ENCODE results near the gene TGFBR1. TPM values are rescaled to one million over a fixed set of nuclear protein-coding genes. Genes with fewer than 3 reads are reported as not detected.
"Not testable (repeated sequence)": the region's sequence is repeated elsewhere in the genome, so short reads cannot be mapped to it uniquely, and the experiment has no call there.

TGFBR1 gene
- total and polyA plus RNA-seq, 2 donors (not counting 1 experiment from before 2014, with no cell fraction given): 78.5 to 79.1 TPM

DNA sequence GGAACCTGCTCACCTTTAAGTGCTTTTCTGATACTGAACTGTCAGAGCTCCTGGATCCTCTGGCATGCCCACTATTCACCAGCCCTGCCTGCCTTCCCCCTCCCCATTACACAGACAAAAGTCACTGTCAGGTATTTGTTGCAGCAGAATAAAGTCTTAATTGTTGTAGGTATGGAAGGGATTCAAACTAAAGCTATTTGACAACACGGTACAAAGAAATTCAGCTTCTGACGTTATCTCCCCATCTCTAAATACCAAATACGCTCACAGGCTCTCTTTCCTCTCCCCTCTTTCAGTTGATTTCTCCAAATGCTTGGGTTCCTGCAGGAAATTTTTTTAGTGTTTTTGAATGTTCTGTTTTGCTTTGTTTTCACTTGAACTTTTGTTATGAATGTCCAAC, 9.3 kb upstream of the TGFBR1 start:
- Histone ChIP-seq H3K27me3 (ENCODE audit: control insufficient read depth, insufficient read depth, low read length) (peaks cover 5% of the 10 kb centered on the region), H3K4me3 (replicated peaks in 1 of 4; ENCODE audit: control extremely low read depth in 1 of 4, insufficient read depth in 1 of 4, low read depth in 3 of 4, low read length in 4 of 4) (no peak overlapping the region), H3K36me3 (ENCODE audit: control insufficient read depth, insufficient read depth, low read length) (no peaks in the 10 kb centered on the region), H3K79me2 (ENCODE audit: control insufficient read depth, insufficient read depth, low read length) (no peaks in the 10 kb centered on the region), H3K9ac (ENCODE audit: insufficient read depth, low read length) (no peak overlapping the region), H3K4me2 (ENCODE audit: extremely low read depth, insufficient read depth, low read length) (no peak overlapping the region), H3K4me1 (ENCODE audit: control insufficient read depth, extremely low read depth, insufficient read depth, low read length) (no peaks in the 10 kb centered on the region), H2AFZ (ENCODE audit: low read length) (no peak overlapping the region), H3K9me3 (ENCODE audit: control insufficient read depth, insufficient read depth, low read depth, low read length) (no peaks in the 10 kb centered on the region), H4K20me1 (ENCODE audit: control insufficient read depth, extremely low read depth, insufficient read depth, low read length) (no peaks in the 10 kb centered on the region), H3K27ac (ENCODE audit: insufficient read depth, low read length) (no peak overlapping the region)
- TF ChIP-seq EZH2 (IDR thresholded peaks at IDR 0.05; ENCODE audit: low read length, missing control alignments): no peak
- TF ChIP-seq, protein P1, sequence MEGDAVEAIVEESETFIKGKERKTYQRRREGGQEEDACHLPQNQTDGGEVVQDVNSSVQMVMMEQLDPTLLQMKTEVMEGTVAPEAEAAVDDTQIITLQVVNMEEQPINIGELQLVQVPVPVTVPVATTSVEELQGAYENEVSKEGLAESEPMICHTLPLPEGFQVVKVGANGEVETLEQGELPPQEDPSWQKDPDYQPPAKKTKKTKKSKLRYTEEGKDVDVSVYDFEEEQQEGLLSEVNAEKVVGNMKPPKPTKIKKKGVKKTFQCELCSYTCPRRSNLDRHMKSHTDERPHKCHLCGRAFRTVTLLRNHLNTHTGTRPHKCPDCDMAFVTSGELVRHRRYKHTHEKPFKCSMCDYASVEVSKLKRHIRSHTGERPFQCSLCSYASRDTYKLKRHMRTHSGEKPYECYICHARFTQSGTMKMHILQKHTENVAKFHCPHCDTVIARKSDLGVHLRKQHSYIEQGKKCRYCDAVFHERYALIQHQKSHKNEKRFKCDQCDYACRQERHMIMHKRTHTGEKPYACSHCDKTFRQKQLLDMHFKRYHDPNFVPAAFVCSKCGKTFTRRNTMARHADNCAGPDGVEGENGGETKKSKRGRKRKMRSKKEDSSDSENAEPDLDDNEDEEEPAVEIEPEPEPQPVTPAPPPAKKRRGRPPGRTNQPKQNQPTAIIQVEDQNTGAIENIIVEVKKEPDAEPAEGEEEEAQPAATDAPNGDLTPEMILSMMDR (conservative IDR thresholded peaks at IDR 0.05 in 1 of 2, IDR thresholded peaks at IDR 0.05 in 1 of 2; ENCODE audit: low read depth in 1 of 2, low read length in 2 of 2): no peak
- DNase-seq (ENCODE audit: low read depth in 2 of 2): no peak

DNA sequence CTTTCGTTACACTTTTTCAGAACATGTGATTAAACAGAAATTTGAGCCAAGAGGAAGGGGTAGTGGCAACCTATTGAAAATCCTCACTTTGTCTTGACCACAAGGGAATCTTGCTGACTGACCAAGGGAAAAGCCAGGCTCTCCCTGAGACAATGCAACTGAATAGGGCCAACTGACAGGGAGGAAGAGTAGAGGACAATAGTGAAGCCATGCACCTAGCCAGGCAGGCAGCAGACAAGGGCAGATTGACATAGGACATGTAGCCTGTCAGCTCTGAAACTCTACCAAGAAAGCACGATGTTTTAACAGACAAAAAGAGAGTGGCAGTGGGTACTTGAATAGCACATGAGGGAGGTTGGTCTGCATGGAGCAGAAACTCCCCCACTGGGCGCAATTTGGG, 8.5 kb upstream of the TGFBR1 start:
- H3K4me1 ChIP-seq (ENCODE audit: control insufficient read depth, extremely low read depth, insufficient read depth, low read length): no peaks in the 10 kb centered on the region
- no peaks in the 10 kb centered on the region for H3K36me3 ChIP-seq (ENCODE audit: control insufficient read depth, insufficient read depth, low read length)
- H2AFZ ChIP-seq (ENCODE audit: low read length): no peak overlapping the region
- no peak overlapping the region for H3K27ac ChIP-seq (ENCODE audit: insufficient read depth, low read length)
- H3K27me3 ChIP-seq (ENCODE audit: control insufficient read depth, insufficient read depth, low read length): peaks cover 5% of the 10 kb centered on the region
- no peak for DNase-seq (ENCODE audit: low read depth in 2 of 2)
- H3K9me3 ChIP-seq (ENCODE audit: control insufficient read depth, insufficient read depth, low read depth, low read length): no peaks in the 10 kb centered on the region
- H3K9ac ChIP-seq (ENCODE audit: insufficient read depth, low read length): no peak overlapping the region
- no peak for TF ChIP-seq EZH2 (IDR thresholded peaks at IDR 0.05; ENCODE audit: low read length, missing control alignments)
- TF ChIP-seq, protein P1 (conservative IDR thresholded peaks at IDR 0.05 in 1 of 2, IDR thresholded peaks at IDR 0.05 in 1 of 2; ENCODE audit: low read depth in 1 of 2, low read length in 2 of 2): no peak
- H4K20me1 ChIP-seq (ENCODE audit: control insufficient read depth, extremely low read depth, insufficient read depth, low read length): no peaks in the 10 kb centered on the region
- no peaks in the 10 kb centered on the region for H3K79me2 ChIP-seq (ENCODE audit: control insufficient read depth, insufficient read depth, low read length)
- no peak overlapping the region for H3K4me3 ChIP-seq (replicated peaks in 1 of 4; ENCODE audit: control extremely low read depth in 1 of 4, insufficient read depth in 1 of 4, low read depth in 3 of 4, low read length in 4 of 4)
- no peak overlapping the region for H3K4me2 ChIP-seq (ENCODE audit: extremely low read depth, insufficient read depth, low read length)

DNA sequence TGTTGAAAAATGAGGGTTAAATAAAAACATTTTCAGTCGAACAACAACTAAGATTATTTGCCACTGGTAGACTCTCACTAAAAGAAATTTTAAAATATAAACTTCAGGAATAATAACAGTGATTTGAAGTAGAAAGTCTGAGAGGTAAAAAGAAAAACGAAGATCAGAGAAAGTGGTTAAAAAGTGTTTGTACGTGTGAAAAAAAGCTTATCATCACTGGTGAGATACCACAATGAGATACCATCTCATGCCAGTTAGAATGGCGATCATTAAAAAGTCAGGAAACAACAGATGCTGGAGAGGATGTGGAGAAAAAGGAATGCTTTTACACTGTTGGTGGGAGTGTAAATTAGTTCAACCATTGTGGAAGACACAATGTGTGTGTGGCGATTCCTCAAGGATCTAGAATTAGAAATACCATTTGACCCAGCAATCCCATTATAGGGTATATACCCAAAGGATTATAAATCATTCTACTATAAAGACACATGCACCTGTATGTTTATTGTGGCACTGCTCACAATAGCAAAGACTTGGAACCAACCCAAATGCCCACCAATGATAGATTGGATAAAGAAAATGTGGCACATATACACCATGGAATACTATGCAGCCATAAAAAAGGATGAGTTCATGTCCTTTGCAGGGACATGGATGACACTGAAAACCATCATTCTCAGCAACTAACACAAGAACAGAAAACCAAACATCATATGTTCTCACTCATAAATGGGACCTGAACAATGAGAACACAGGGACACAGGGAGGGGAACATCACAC, 4.9 kb upstream of the TGFBR1 start:
- H4K20me1 ChIP-seq (ENCODE audit: control insufficient read depth, extremely low read depth, insufficient read depth, low read length); DNase-seq (ENCODE audit: low read depth in 2 of 2); H3K27ac ChIP-seq (ENCODE audit: insufficient read depth, low read length); H3K36me3 ChIP-seq (ENCODE audit: control insufficient read depth, insufficient read depth, low read length); H3K4me1 ChIP-seq (ENCODE audit: control insufficient read depth, extremely low read depth, insufficient read depth, low read length); H3K4me3 ChIP-seq (replicated peaks in 1 of 4; ENCODE audit: control extremely low read depth in 1 of 4, insufficient read depth in 1 of 4, low read depth in 3 of 4, low read length in 4 of 4); H3K79me2 ChIP-seq (ENCODE audit: control insufficient read depth, insufficient read depth, low read length); H3K27me3 ChIP-seq (ENCODE audit: control insufficient read depth, insufficient read depth, low read length); H2AFZ ChIP-seq (ENCODE audit: low read length); H3K9me3 ChIP-seq (ENCODE audit: control insufficient read depth, insufficient read depth, low read depth, low read length); H3K4me2 ChIP-seq (ENCODE audit: extremely low read depth, insufficient read depth, low read length); H3K9ac ChIP-seq (ENCODE audit: insufficient read depth, low read length): not testable (repeated sequence)
